ENCODE data around the gene HAPLN2.

Gene HAPLN2

GRCh38 chr1:156662005-156662799 is 43.0 kb downstream of the HAPLN2 start:
- DNase-seq (ENCODE audit: low read depth, low spot score), result no peak

GRCh38 chr1:156662800-156663055 is 43.5 kb downstream of the HAPLN2 start:
- DNase-seq (ENCODE audit: low read depth, low spot score), result no peak

GRCh38 chr1:156663178-156663577 is 44.0 kb downstream of the HAPLN2 start:
- no peak for DNase-seq (ENCODE audit: low read depth, low spot score)

- no peak for DNase-seq (ENCODE audit: low read depth, low spot score)
Measured at GRCh38 chr1:156664046-156664766, 45.0 kb downstream of the HAPLN2 start.

GRCh38 chr1:156664767-156665411 is 45.7 kb downstream of the HAPLN2 start:
- no peak for DNase-seq (ENCODE audit: low read depth, low spot score)

- DNase-seq (ENCODE audit: low read depth, low spot score), result no peak
Measured at GRCh38 chr1:156665539-156665938, 46.3 kb downstream of the HAPLN2 start.

GRCh38 chr1:156666862-156667609 is 47.8 kb downstream of the HAPLN2 start:
- DNase-seq (ENCODE audit: low read depth, low spot score), result no peak

GRCh38 chr1:156667610-156667967 is 48.4 kb downstream of the HAPLN2 start:
- no peak for DNase-seq (ENCODE audit: low read depth, low spot score)

GRCh38 chr1:156667968-156668709 is 48.9 kb downstream of the HAPLN2 start:
- no peak for DNase-seq (ENCODE audit: low read depth, low spot score)

- DNase-seq (ENCODE audit: low read depth, low spot score), result no peak
Measured at GRCh38 chr1:156668801-156669637, 49.8 kb downstream of the HAPLN2 start.

- no peak for DNase-seq (ENCODE audit: low read depth, low spot score)
Measured at GRCh38 chr1:156669794-156670193, 50.6 kb downstream of the HAPLN2 start.

GRCh38 chr1:156670359-156670758 is 51.1 kb downstream of the HAPLN2 start:
- DNase-seq (ENCODE audit: low read depth, low spot score), result no peak

- no peak for DNase-seq (ENCODE audit: low read depth, low spot score)
Measured at GRCh38 chr1:156670791-156671190, 51.6 kb downstream of the HAPLN2 start.

- no peak for DNase-seq (ENCODE audit: low read depth, low spot score)
Measured at GRCh38 chr1:156671804-156672203, 52.6 kb downstream of the HAPLN2 start.

GRCh38 chr1:156673387-156674121 is 54.3 kb downstream of the HAPLN2 start:
- DNase-seq (ENCODE audit: low read depth, low spot score), result no peak

All from smooth muscle cell of the brain vasculature (primary cell).